ENCODE data around the gene SPDYC. TPM values are rescaled to one million over a fixed set of nuclear protein-coding genes. Genes with fewer than 3 reads are reported as not detected.
"Not testable (repeated sequence)": the region's sequence is repeated elsewhere in the genome, so short reads cannot be mapped to it uniquely, and the experiment has no call there.

SPDYC gene
- total RNA-seq, 1 donor from 2014 or later, result not detected

DNA sequence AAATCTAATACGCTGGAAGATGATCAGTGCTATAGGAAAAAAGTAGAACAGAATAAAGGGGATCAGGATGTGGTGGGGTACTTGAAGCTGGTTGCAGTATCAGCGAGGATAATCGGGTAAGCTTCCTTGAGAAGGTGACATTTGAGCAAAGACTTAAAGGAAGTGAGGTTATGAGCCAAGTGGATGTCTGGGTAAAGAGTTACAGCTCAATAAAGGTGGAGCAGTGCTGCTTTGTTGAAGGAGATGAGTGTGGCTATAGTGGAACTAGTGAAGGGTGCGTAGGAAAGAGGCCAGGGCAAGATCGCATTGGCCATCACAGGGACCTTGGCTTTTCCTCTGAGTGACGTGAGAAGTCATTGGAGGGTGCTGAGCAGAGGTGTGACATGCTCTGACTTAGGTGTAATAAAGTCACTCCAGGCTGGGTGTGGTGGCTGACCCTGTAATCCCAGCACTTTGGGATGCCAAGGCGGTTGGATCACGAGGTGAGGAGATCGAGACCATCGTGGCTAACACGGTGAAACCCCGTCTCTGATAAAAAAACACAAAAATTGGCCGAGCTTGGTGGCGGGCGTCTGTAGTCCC lies 33.4 kb upstream of the SPDYC start:
- Histone ChIP-seq H3K4me1 (peaks cover 11 to 24% of the 10 kb centered on the region in 2 donors), H3K27me3 (no peaks in the 10 kb centered on the region), H3K9me3 (no peaks in the 10 kb centered on the region), H3K36me3 (peaks cover 14 to 16% of the 10 kb centered on the region in 2 donors), H3K4me3 (no peak overlapping the region), H3K27ac (no peak overlapping the region)
- TF ChIP-seq, protein P1, sequence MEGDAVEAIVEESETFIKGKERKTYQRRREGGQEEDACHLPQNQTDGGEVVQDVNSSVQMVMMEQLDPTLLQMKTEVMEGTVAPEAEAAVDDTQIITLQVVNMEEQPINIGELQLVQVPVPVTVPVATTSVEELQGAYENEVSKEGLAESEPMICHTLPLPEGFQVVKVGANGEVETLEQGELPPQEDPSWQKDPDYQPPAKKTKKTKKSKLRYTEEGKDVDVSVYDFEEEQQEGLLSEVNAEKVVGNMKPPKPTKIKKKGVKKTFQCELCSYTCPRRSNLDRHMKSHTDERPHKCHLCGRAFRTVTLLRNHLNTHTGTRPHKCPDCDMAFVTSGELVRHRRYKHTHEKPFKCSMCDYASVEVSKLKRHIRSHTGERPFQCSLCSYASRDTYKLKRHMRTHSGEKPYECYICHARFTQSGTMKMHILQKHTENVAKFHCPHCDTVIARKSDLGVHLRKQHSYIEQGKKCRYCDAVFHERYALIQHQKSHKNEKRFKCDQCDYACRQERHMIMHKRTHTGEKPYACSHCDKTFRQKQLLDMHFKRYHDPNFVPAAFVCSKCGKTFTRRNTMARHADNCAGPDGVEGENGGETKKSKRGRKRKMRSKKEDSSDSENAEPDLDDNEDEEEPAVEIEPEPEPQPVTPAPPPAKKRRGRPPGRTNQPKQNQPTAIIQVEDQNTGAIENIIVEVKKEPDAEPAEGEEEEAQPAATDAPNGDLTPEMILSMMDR (IDR thresholded peaks at IDR 0.05), result no peak
- intact Hi-C loops (cut with DNase I), result loop anchor here (5.0 kb wide), 1 partner anchor 181 kb away; no protein-coding TSS in a partner anchor
- DNase-seq (ENCODE audit: low spot score in 2 of 2), result no peak

DNA sequence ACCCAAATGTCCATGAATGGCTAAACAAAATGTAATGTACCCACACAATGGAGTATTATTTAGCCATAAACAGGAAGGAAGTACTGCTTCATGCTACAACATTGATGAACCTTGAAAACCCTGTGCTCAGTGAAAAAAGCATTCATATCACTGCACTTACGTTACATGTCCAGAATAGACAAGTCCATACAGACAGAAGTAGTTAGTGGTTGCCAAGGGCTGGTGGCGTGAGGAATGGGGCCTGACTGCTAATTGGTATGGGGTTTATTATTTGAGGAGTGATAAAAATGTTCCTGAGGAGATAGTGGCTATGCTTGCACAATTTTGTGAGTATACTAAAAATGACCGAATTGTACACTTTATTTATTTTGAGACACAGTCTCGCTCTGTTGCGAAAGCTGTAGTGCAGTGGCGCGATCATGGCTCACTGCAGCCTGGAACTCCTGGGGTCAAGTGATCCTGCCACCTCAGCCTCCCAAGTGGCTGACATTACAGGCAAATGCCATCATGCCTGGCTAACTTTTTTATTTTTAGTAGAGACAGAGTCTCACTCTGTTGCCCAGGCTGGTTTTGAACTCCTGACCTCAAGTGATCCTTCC lies 28.0 kb upstream of the SPDYC start:
- H3K4me1 ChIP-seq, result no peaks in the 10 kb centered on the region
- no peak overlapping the region for H3K4me3 ChIP-seq
- TF ChIP-seq, protein P1 (IDR thresholded peaks at IDR 0.05), result no peak
- peak in 1 of 2 donors; percentile 18 for DNase-seq (ENCODE audit: low spot score in 2 of 2)
- no peaks in the 10 kb centered on the region for H3K9me3 ChIP-seq
- intact Hi-C loops (cut with DNase I), result no loop called here
- no peak overlapping the region for H3K27ac ChIP-seq
- no peaks in the 10 kb centered on the region for H3K27me3 ChIP-seq
- no peaks in the 10 kb centered on the region for H3K36me3 ChIP-seq

GRCh38 chr11:65147352-65148075 lies 22.5 kb upstream of the SPDYC start:
- no peaks in the 10 kb centered on the region for H3K27me3 ChIP-seq
- intact Hi-C loops (cut with DNase I), result no loop called here
- H3K9me3 ChIP-seq, result no peaks in the 10 kb centered on the region
- H3K4me3 ChIP-seq, result no peak overlapping the region
- TF ChIP-seq, protein P1 (IDR thresholded peaks at IDR 0.05), result no peak
- H3K4me1 ChIP-seq, result peaks cover 0 to 11% of the 10 kb centered on the region in 2 donors
- no peak for DNase-seq (ENCODE audit: low spot score in 2 of 2)
- H3K27ac ChIP-seq, result no peak overlapping the region
- no peaks in the 10 kb centered on the region for H3K36me3 ChIP-seq

- no peak overlapping the region for H3K4me3 ChIP-seq
- TF ChIP-seq, protein P1 (IDR thresholded peaks at IDR 0.05), result no peak
- no peaks in the 10 kb centered on the region for H3K27me3 ChIP-seq
- no peak for DNase-seq (ENCODE audit: low spot score in 2 of 2)
- intact Hi-C loops (cut with DNase I), result no loop called here
- H3K36me3 ChIP-seq, result no peaks in the 10 kb centered on the region
- no peak overlapping the region for H3K27ac ChIP-seq
- H3K9me3 ChIP-seq, result no peaks in the 10 kb centered on the region
- peaks cover 0 to 11% of the 10 kb centered on the region in 2 donors for H3K4me1 ChIP-seq
Measured at GRCh38 chr11:65148657-65149056, 21.4 kb upstream of the SPDYC start.

GRCh38 chr11:65150131-65150508 lies 19.9 kb upstream of the SPDYC start:
- H3K27me3 ChIP-seq; H3K36me3 ChIP-seq; H3K9me3 ChIP-seq; DNase-seq (ENCODE audit: low spot score in 2 of 2): not testable (repeated sequence)
- intact Hi-C loops (cut with DNase I), result loop anchor here (2.0 kb wide), 1 partner anchor 15 kb away; the partner anchor contains the start of gene SYVN1
- H3K4me1 ChIP-seq, result peaks cover 0 to 11% of the 10 kb centered on the region in 2 donors
- H3K27ac ChIP-seq, result peak overlapping the region; percentile 68 to 73
- peak overlapping the region in 1 of 2 donors; percentile 19 for H3K4me3 ChIP-seq
